Fibroblast of the aortic adventitia (primary cell): ENCODE results near the gene TXNDC2. TPM values are rescaled to one million over a fixed set of nuclear protein-coding genes. Genes with fewer than 3 reads are reported as not detected.
"Not testable (repeated sequence)": the region's sequence is repeated elsewhere in the genome, so short reads cannot be mapped to it uniquely, and the experiment has no call there.

Source experiments
- DNase-seq: peaks from one replicate; pipeline ENCODE4 v3.0.0-alpha.2; 2010; ENCODE audit warnings: low read depth
- H3K4me3 ChIP-seq: 2 replicates; pipeline ENCODE4 v1.5.1; 2011; ENCODE audit warnings: low read depth, mild to moderate bottlenecking, control low read depth, low read length, moderate library complexity
- CTCF ChIP-seq: IDR thresholded peaks from 2 replicates; pipeline ENCODE4 v1.5.1; 2011; ENCODE audit warnings: mild to moderate bottlenecking, low read length, control low read depth, inconsistent platforms; ENCODE audit not compliant: insufficient read depth
- total RNA-seq: library from RNA; depleted of rRNA; stranded (reverse); fragments of >200 nt; gene quantifications from 2 replicates; pipeline ENCODE4 v1.2.3, GENCODE V29; 2012; ENCODE audit warnings: low replicate concordance

TXNDC2 gene
- total RNA-seq, 1 donor = 0.27 TPM

- DNase-seq = no peak
- no peak overlapping the region for H3K4me3 ChIP-seq
- TF ChIP-seq CTCF = no peak
Measured at GRCh38 chr18:9894454-9895068, 8.8 kb downstream of the TXNDC2 start.

GRCh38 chr18:9897129-9897528 is 11.4 kb downstream of the TXNDC2 start:
- DNase-seq = no peak
- no peak overlapping the region for H3K4me3 ChIP-seq
- TF ChIP-seq CTCF = no peak

GRCh38 chr18:9897787-9898291 is 12.1 kb downstream of the TXNDC2 start:
- not testable (repeated sequence) for H3K4me3 ChIP-seq, DNase-seq

GRCh38 chr18:9898792-9899549 is 13.2 kb downstream of the TXNDC2 start:
- H3K4me3 ChIP-seq = no peak overlapping the region
- DNase-seq = peak; percentile 38
- TF ChIP-seq CTCF = no peak

GRCh38 chr18:9899550-9899930 is 13.8 kb downstream of the TXNDC2 start:
- not testable (repeated sequence) for H3K4me3 ChIP-seq, DNase-seq

- no peak overlapping the region for H3K4me3 ChIP-seq
- DNase-seq = no peak
- TF ChIP-seq CTCF = no peak
Measured at GRCh38 chr18:9900699-9901098, 14.9 kb downstream of the TXNDC2 start.

GRCh38 chr18:9901377-9901776 is 15.6 kb downstream of the TXNDC2 start:
- no peak for TF ChIP-seq CTCF
- DNase-seq = peak; percentile 39
- H3K4me3 ChIP-seq = no peak overlapping the region

- not testable (repeated sequence) for DNase-seq, H3K4me3 ChIP-seq
Measured at GRCh38 chr18:9902264-9902663, 16.5 kb downstream of the TXNDC2 start.
